HEK293 (cell line): ENCODE data around the gene GAL.

Experiments
- CTCF ChIA-PET: fragments of 350-600 bp; formaldehyde crosslinking; extraction: SDS; loops from one replicate; lab custom pipeline; 2021; ENCODE audit warnings: antibody characterized with exemption; lab: Yijun Ruan, JAX
- POLR2A ChIA-PET: fragments of 300-600 bp; formaldehyde crosslinking; extraction: SDS; loops from one replicate; lab custom pipeline; 2020; ENCODE audit warnings: antibody characterized with exemption, inconsistent platforms; lab: Yijun Ruan, JAX
- H3K27ac ChIP-seq: fragments of 200-500 bp; sonication (Bioruptor generic); 2 replicates; pipeline ENCODE4 v1.5.1; 2014; ENCODE audit warnings: low read depth, low read length, control low read depth, inconsistent platforms; ENCODE audit errors: extremely low read depth
- H3K36me3 ChIP-seq, 2 experiments: fragments of 200-500 bp in 1 of 2; sonication (Bioruptor generic) in 1 of 2; 1 replicate in 1 of 2; 2 replicates in 1 of 2; pipeline ENCODE4 v1.5.1; 2014 to 2017; ENCODE audit warnings: inconsistent platforms in 2 of 2, low read length in 2 of 2; ENCODE audit not compliant: control insufficient read depth in 2 of 2, insufficient read depth in 1 of 2
- H3K4me1 ChIP-seq: fragments of 200-500 bp; sonication (Bioruptor generic); 2 replicates; pipeline ENCODE4 v1.5.1; 2014; ENCODE audit warnings: mild to moderate bottlenecking, low read length, inconsistent platforms; ENCODE audit not compliant: control insufficient read depth, insufficient read depth
- H3K4me3 ChIP-seq: 2 replicates; pipeline ENCODE4 v1.5.1; 2011; ENCODE audit warnings: low read depth, mild to moderate bottlenecking, control low read depth, low read length, moderate library complexity
- H3K9me3 ChIP-seq: fragments of 200-500 bp; sonication (Bioruptor generic); 2 replicates; pipeline ENCODE4 v1.5.1; 2014; ENCODE audit warnings: low read depth, low read length, inconsistent platforms; ENCODE audit not compliant: control insufficient read depth, insufficient read depth
- EGR2 ChIP-seq: fragments of 450-650 bp; formaldehyde crosslinking; IDR thresholded peaks from 2 replicates; pipeline ENCODE4 v1.5.1; 2016; ENCODE audit warnings: low read depth, missing biosample characterization, missing genetic modification characterization
- GLI4 ChIP-seq: fragments of 450-650 bp; formaldehyde crosslinking; IDR thresholded peaks from 2 replicates; pipeline ENCODE4 v1.5.1; 2016; ENCODE audit warnings: missing biosample characterization, missing genetic modification characterization
- PRDM6 ChIP-seq: fragments of 450-650 bp; formaldehyde crosslinking; IDR thresholded peaks from 2 replicates; pipeline ENCODE4 v1.5.1; 2017; ENCODE audit warnings: missing biosample characterization, missing genetic modification characterization
- ZBTB10 ChIP-seq: fragments of 450-650 bp; formaldehyde crosslinking; IDR thresholded peaks from 2 replicates; pipeline ENCODE4 v1.5.1; 2016; ENCODE audit warnings: missing biosample characterization, missing genetic modification characterization
- ZNF155 ChIP-seq: fragments of 450-650 bp; formaldehyde crosslinking; IDR thresholded peaks from 2 replicates; pipeline ENCODE4 v1.5.1; 2016; ENCODE audit warnings: missing biosample characterization, missing genetic modification characterization
- ZNF23 ChIP-seq: fragments of 450-650 bp; formaldehyde crosslinking; IDR thresholded peaks from 2 replicates; pipeline ENCODE4 v1.5.1; 2016; ENCODE audit warnings: missing biosample characterization, missing genetic modification characterization, borderline replicate concordance
- ZNF274 ChIP-seq, 2 experiments: fragments of 200-500 bp in 1 of 2; fragments of 450-650 bp in 1 of 2; sonication (Bioruptor generic) in 1 of 2; formaldehyde crosslinking in 1 of 2; IDR thresholded peaks; 2 replicates each; pipeline versions ENCODE4 v1.5.1 to v1.6.1; 2014 to 2016; ENCODE audit warnings: borderline replicate concordance in 1 of 2, inconsistent platforms in 1 of 2, low read length in 1 of 2, missing biosample characterization in 1 of 2, missing genetic modification characterization in 1 of 2
- ZNF362 ChIP-seq: fragments of 450-650 bp; formaldehyde crosslinking; IDR thresholded peaks from 2 replicates; pipeline ENCODE4 v1.5.1; 2016; ENCODE audit warnings: missing biosample characterization, missing genetic modification characterization
- ZNF514 ChIP-seq: fragments of 450-650 bp; formaldehyde crosslinking; IDR thresholded peaks from 2 replicates; pipeline ENCODE4 v1.5.1; 2016; ENCODE audit warnings: missing biosample characterization, missing genetic modification characterization
- ZNF555 ChIP-seq: fragments of 450-650 bp; formaldehyde crosslinking; conservative IDR thresholded peaks from 2 replicates; pipeline ENCODE4 v1.5.1; 2017; ENCODE audit warnings: missing biosample characterization, mild to moderate bottlenecking, missing genetic modification characterization, inconsistent platforms
- ZNF585B ChIP-seq: fragments of 450-650 bp; formaldehyde crosslinking; IDR thresholded peaks from 2 replicates; pipeline ENCODE4 v1.5.1; 2016; ENCODE audit warnings: missing biosample characterization, missing genetic modification characterization
- ZNF610 ChIP-seq: fragments of 450-650 bp; formaldehyde crosslinking; IDR thresholded peaks from 2 replicates; pipeline ENCODE4 v1.5.1; 2016; ENCODE audit warnings: missing biosample characterization, missing genetic modification characterization, borderline replicate concordance
- ZNF623 ChIP-seq: fragments of 450-650 bp; formaldehyde crosslinking; IDR thresholded peaks from 2 replicates; pipeline ENCODE4 v1.5.1; 2016; ENCODE audit warnings: missing biosample characterization, missing genetic modification characterization
- ZNF654 ChIP-seq: fragments of 450-650 bp; formaldehyde crosslinking; IDR thresholded peaks from 2 replicates; pipeline ENCODE4 v1.5.1; 2016; ENCODE audit warnings: low read depth, missing biosample characterization, missing genetic modification characterization
- ZNF658 ChIP-seq: fragments of 450-650 bp; formaldehyde crosslinking; IDR thresholded peaks from 2 replicates; pipeline ENCODE4; 2016; ENCODE audit warnings: missing biosample characterization, missing genetic modification characterization
- ZNF792 ChIP-seq: fragments of 450-650 bp; formaldehyde crosslinking; IDR thresholded peaks from 2 replicates; pipeline ENCODE4 v1.5.1; 2016; ENCODE audit warnings: missing biosample characterization, missing genetic modification characterization
- TF ChIP-seq, protein P1 (sequence below): fragments of 450-650 bp; formaldehyde crosslinking; IDR thresholded peaks from 2 replicates; pipeline ENCODE4 v1.5.1; 2016; ENCODE audit warnings: missing biosample characterization, missing genetic modification characterization, borderline replicate concordance
- TF ChIP-seq, protein P2 (sequence below): fragments of 450-650 bp; IDR thresholded peaks from 2 replicates; pipeline ENCODE4 v1.5.1; 2018; ENCODE audit warnings: missing biosample characterization, missing genetic modification characterization
- TF ChIP-seq, protein P3 (sequence below): fragments of 450-650 bp; formaldehyde crosslinking; IDR thresholded peaks from 2 replicates; pipeline ENCODE4 v1.5.1; 2016; ENCODE audit warnings: missing biosample characterization, missing genetic modification characterization

GAL gene

GRCh38 chr11:68715456-68716122 lies 31.2 kb downstream of the GAL start (continued):
- TF ChIP-seq ZBTB10 (tag by site-specific recombination) = no peak

DNA sequence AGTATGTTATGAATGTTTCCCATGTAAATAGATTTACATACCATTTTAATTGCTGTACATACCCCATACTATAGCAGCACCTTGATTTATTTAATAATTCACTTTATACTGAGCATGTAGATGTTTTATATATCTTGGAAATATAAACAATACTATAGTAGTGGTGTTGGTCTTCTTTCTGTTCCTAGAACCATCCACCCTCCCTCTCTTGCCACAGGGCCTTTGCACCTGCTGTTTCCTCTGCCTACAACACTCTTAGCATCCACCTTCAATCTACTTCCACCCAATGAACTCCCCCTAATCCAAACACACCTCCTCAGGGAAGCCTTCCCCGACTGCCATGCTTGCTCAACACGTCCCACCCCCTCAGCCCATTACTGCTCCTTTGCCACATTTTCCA lies 36.7 kb downstream of the GAL start:
- no peak overlapping the region for H3K27ac ChIP-seq
- H3K4me1 ChIP-seq = no peaks in the 10 kb centered on the region
- no peaks in the 10 kb centered on the region for H3K9me3 ChIP-seq
- POLR2A ChIA-PET = no interaction called here
- TF ChIP-seq ZNF23 (tag by site-specific recombination) = no peak
- TF ChIP-seq, protein P1, sequence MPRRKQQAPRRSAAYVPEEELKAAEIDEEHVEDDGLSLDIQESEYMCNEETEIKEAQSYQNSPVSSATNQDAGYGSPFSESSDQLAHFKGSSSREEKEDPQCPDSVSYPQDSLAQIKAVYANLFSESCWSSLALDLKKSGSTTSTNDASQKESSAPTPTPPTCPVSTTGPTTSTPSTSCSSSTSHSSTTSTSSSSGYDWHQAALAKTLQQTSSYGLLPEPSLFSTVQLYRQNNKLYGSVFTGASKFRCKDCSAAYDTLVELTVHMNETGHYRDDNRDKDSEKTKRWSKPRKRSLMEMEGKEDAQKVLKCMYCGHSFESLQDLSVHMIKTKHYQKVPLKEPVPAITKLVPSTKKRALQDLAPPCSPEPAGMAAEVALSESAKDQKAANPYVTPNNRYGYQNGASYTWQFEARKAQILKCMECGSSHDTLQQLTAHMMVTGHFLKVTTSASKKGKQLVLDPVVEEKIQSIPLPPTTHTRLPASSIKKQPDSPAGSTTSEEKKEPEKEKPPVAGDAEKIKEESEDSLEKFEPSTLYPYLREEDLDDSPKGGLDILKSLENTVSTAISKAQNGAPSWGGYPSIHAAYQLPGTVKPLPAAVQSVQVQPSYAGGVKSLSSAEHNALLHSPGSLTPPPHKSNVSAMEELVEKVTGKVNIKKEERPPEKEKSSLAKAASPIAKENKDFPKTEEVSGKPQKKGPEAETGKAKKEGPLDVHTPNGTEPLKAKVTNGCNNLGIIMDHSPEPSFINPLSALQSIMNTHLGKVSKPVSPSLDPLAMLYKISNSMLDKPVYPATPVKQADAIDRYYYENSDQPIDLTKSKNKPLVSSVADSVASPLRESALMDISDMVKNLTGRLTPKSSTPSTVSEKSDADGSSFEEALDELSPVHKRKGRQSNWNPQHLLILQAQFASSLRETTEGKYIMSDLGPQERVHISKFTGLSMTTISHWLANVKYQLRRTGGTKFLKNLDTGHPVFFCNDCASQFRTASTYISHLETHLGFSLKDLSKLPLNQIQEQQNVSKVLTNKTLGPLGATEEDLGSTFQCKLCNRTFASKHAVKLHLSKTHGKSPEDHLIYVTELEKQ (tag by site-specific recombination) = no peak
- TF ChIP-seq ZNF658 (tag by site-specific recombination) = no peak
- peak; percentile 78 for TF ChIP-seq ZNF623 (tag by site-specific recombination)
- no peak for TF ChIP-seq ZNF274 (IDR thresholded peaks at IDR 0.05; ENCODE audit: low read length)
- TF ChIP-seq ZNF274 (tag by site-specific recombination; IDR thresholded peaks at IDR 0.05; ENCODE audit: borderline replicate concordance) = no peak
- TF ChIP-seq EGR2 (tag by site-specific recombination) = 0 out of 2 replicates have a peak, but pooled peaks have one; percentile 11
- TF ChIP-seq ZNF555 (tag by site-specific recombination) = no peak
- no peak for TF ChIP-seq ZNF792 (tag by site-specific recombination)
- CTCF ChIA-PET = no interaction called here
- H3K36me3 ChIP-seq = no peaks in the 10 kb centered on the region
- H3K4me3 ChIP-seq = no peak overlapping the region

DNA sequence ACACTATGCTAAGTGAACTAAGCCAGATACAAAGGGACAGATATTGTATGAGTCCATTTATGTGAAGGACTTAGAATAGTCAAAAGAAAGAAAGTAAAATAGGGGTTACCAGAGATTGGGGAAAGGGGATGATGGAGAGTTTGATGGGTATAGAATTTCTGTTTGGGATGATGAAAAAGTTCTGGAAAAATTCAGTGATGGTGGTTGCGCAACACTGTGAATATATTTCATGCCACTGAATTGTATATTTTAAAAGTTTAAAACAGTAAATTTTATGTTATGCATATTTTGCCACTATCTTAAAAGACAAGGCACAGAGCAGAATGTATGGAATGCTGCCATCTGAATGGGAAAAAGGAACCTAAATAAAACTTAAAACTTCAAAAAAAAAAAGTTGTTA lies 37.8 kb downstream of the GAL start:
- POLR2A ChIA-PET = no interaction called here
- CTCF ChIA-PET = interaction anchor here (1.6 kb wide), 1 partner anchor 10 kb away, joined by 8 read pairs; no protein-coding TSS in a partner anchor
- no peaks in the 10 kb centered on the region for H3K9me3 ChIP-seq
- H3K4me3 ChIP-seq = no peak overlapping the region
- H3K4me1 ChIP-seq = no peaks in the 10 kb centered on the region
- no peak overlapping the region for H3K27ac ChIP-seq
- no peak for TF ChIP-seq ZNF610 (tag by site-specific recombination)
- TF ChIP-seq ZNF514 = no peak
- TF ChIP-seq, protein P2, sequence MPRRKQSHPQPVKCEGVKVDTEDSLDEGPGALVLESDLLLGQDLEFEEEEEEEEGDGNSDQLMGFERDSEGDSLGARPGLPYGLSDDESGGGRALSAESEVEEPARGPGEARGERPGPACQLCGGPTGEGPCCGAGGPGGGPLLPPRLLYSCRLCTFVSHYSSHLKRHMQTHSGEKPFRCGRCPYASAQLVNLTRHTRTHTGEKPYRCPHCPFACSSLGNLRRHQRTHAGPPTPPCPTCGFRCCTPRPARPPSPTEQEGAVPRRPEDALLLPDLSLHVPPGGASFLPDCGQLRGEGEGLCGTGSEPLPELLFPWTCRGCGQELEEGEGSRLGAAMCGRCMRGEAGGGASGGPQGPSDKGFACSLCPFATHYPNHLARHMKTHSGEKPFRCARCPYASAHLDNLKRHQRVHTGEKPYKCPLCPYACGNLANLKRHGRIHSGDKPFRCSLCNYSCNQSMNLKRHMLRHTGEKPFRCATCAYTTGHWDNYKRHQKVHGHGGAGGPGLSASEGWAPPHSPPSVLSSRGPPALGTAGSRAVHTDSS (tag by site-specific recombination) = no peak
- no peak for TF ChIP-seq ZNF654 (tag by site-specific recombination)
- TF ChIP-seq ZNF585B (tag by site-specific recombination) = no peak
- no peak for TF ChIP-seq PRDM6 (tag by site-specific recombination)
- TF ChIP-seq GLI4 (tag by site-specific recombination) = no peak
- no peak for TF ChIP-seq ZNF362 (tag by site-specific recombination)
- TF ChIP-seq, protein P3, sequence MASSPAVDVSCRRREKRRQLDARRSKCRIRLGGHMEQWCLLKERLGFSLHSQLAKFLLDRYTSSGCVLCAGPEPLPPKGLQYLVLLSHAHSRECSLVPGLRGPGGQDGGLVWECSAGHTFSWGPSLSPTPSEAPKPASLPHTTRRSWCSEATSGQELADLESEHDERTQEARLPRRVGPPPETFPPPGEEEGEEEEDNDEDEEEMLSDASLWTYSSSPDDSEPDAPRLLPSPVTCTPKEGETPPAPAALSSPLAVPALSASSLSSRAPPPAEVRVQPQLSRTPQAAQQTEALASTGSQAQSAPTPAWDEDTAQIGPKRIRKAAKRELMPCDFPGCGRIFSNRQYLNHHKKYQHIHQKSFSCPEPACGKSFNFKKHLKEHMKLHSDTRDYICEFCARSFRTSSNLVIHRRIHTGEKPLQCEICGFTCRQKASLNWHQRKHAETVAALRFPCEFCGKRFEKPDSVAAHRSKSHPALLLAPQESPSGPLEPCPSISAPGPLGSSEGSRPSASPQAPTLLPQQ = no peak
- TF ChIP-seq ZNF155 (tag by site-specific recombination) = no peak
- no peaks in the 10 kb centered on the region for H3K36me3 ChIP-seq
